NOMO-1 treated with dmso at 0.1 percent for 144 hours (cell line): Measurements from ENCODE around the gene CCDC57.
"Not testable (repeated sequence)": the region's sequence is repeated elsewhere in the genome, so short reads cannot be mapped to it uniquely, and the experiment has no call there.

ENCODE experiments used
- DNase-seq: peaks from one replicate; lab custom pipeline; 2025; ENCODE audit not compliant: unreplicated experiment; lab: John Stamatoyannopoulos, UW

CCDC57 gene

GRCh38 chr17:82156284-82156925 is 56.2 kb downstream of the CCDC57 start:
- DNase-seq: no peak

GRCh38 chr17:82155606-82156005 is 57.0 kb downstream of the CCDC57 start:
- DNase-seq: no peak

GRCh38 chr17:82154881-82155331 is 57.7 kb downstream of the CCDC57 start:
- DNase-seq: no peak

GRCh38 chr17:82153745-82154375 is 58.8 kb downstream of the CCDC57 start:
- DNase-seq: peak; percentile 65

- DNase-seq: no peak
Observed at GRCh38 chr17:82153295-82153691, 59.3 kb downstream of the CCDC57 start.

- no peak for DNase-seq
Observed at GRCh38 chr17:82152556-82153294, 59.9 kb downstream of the CCDC57 start.

- DNase-seq: no peak
Observed at GRCh38 chr17:82152114-82152513, 60.5 kb downstream of the CCDC57 start.

- DNase-seq: no peak
Observed at GRCh38 chr17:82151106-82151957, 61.3 kb downstream of the CCDC57 start.

GRCh38 chr17:82149401-82150099 is 63.1 kb downstream of the CCDC57 start:
- DNase-seq: no peak

- DNase-seq: no peak
Observed at GRCh38 chr17:82148997-82149396, 63.6 kb downstream of the CCDC57 start.

- DNase-seq: no peak
Observed at GRCh38 chr17:82148011-82148410, 64.6 kb downstream of the CCDC57 start.

GRCh38 chr17:82146663-82147654 is 65.7 kb downstream of the CCDC57 start:
- no peak for DNase-seq

GRCh38 chr17:82145550-82146155 is 67.0 kb downstream of the CCDC57 start:
- DNase-seq: no peak

GRCh38 chr17:82143333-82143732 is 69.3 kb downstream of the CCDC57 start:
- no peak for DNase-seq

- not testable (repeated sequence) for DNase-seq
Observed at GRCh38 chr17:82139961-82140360, 72.7 kb downstream of the CCDC57 start.

- DNase-seq: no peak
Observed at GRCh38 chr17:82138511-82138992, 74.1 kb downstream of the CCDC57 start.

GRCh38 chr17:82134101-82134500 is 78.5 kb downstream of the CCDC57 start:
- DNase-seq: no peak

GRCh38 chr17:82133166-82133953 is 79.3 kb downstream of the CCDC57 start:
- DNase-seq: not testable (repeated sequence)
